Measurements from ENCODE around the gene PTPRG. TPM values are rescaled to one million over a fixed set of nuclear protein-coding genes. Genes with fewer than 3 reads are reported as not detected.

The PTPRG gene
- total RNA-seq, 1 experiment from 2014 or later = 32.1 TPM

- Histone ChIP-seq H3K27ac (ENCODE audit: low read depth, low read length) (no peak overlapping the region), H3K4me1 (ENCODE audit: control insufficient read depth in 1 of 2, insufficient read depth in 2 of 2, low read length in 2 of 2) (no peaks in the 10 kb centered on the region), H3K79me2 (ENCODE audit: insufficient read depth, low read length) (no peaks in the 10 kb centered on the region; the same call in 1 of the 2 replicates), H3K9ac (ENCODE audit: low read length) (no peak overlapping the region), H3K9me2 (ENCODE audit: insufficient read depth) (no peaks in the 10 kb centered on the region), H2AFZ (ENCODE audit: low read depth, low read length, poor library complexity, severe bottlenecking) (no peak overlapping the region), H3K36me3 (ENCODE audit: control insufficient read depth in 1 of 2, insufficient read depth in 2 of 2, low read length in 2 of 2) (no peaks in the 10 kb centered on the region), H3K4me2 (ENCODE audit: low read length) (no peak overlapping the region), H3K4me3 (replicated peaks in 1 of 2; ENCODE audit: low read depth in 1 of 2, low read length in 2 of 2) (no peak overlapping the region), H3K9me3 (ENCODE audit: control insufficient read depth in 1 of 2, insufficient read depth in 1 of 2, low read depth in 1 of 2, low read length in 2 of 2) (no peaks in the 10 kb centered on the region), H3K27me3 (ENCODE audit: insufficient read depth, low read length) (no peaks in the 10 kb centered on the region), H4K20me1 (ENCODE audit: insufficient read depth) (no peaks in the 10 kb centered on the region; the same call in 1 of the 2 replicates)
- BruUV-seq (replicated peaks) = no TSS peak
- ATAC-seq (no peak), DNase-seq (ENCODE audit: low read depth, low spot score) (no peak)
- TF ChIP-seq EZH2phosphoT487 (IDR thresholded peaks at IDR 0.05; ENCODE audit: borderline replicate concordance) = no peak
- no peak for TF ChIP-seq MAX (IDR thresholded peaks at IDR 0.05)
- TF ChIP-seq JUND (IDR thresholded peaks at IDR 0.05) = no peak
- TF ChIP-seq FOSL1 (IDR thresholded peaks at IDR 0.05; ENCODE audit: low read depth) = no peak
- no peak for TF ChIP-seq CBX3 (IDR thresholded peaks at IDR 0.05; ENCODE audit: low read depth)
- TF ChIP-seq ELF1 (IDR thresholded peaks at IDR 0.05; ENCODE audit: borderline replicate concordance, low read depth) = no peak
- no peak for TF ChIP-seq TCF7L2 (IDR thresholded peaks at IDR 0.05; ENCODE audit: borderline replicate concordance, extremely low read depth, insufficient read depth, insufficient read length)
- no peak for TF ChIP-seq REST (IDR thresholded peaks at IDR 0.05; ENCODE audit: low read depth)
- ChIA-PET RAD21 (ENCODE audit: low non-redundant PET in 1 of 2, low total read pairs in 2 of 2, uncharacterized antibody in 2 of 2, unreplicated experiment in 2 of 2) (no interaction called here), CTCF (no interaction called here), POLR2A (no interaction called here)
- intact Hi-C loops (cut with micrococcal nuclease) = no loop called here
Measured at GRCh38 chr3:61777483-61777882, 216.1 kb downstream of the PTPRG start.
